GM12865 (cell line): Measurements from ENCODE around the gene NEMF.

ENCODE experiments used
- DNase-seq: peaks from one replicate; pipeline ENCODE4 v3.0.0; 2010; ENCODE audit warnings: low read depth
- H3K4me3 ChIP-seq: 2 replicates; pipeline ENCODE4 v1.5.1; 2011; ENCODE audit warnings: mild to moderate bottlenecking, low read depth, low read length, control low read depth
- TF ChIP-seq, protein P1 (sequence below): IDR thresholded peaks from 2 replicates; pipeline ENCODE4 v1.5.1; 2011; ENCODE audit warnings: low read length, control low read depth, low read depth, inconsistent platforms; ENCODE audit not compliant: insufficient read depth; ENCODE audit errors: missing control alignments

Gene NEMF

DNA sequence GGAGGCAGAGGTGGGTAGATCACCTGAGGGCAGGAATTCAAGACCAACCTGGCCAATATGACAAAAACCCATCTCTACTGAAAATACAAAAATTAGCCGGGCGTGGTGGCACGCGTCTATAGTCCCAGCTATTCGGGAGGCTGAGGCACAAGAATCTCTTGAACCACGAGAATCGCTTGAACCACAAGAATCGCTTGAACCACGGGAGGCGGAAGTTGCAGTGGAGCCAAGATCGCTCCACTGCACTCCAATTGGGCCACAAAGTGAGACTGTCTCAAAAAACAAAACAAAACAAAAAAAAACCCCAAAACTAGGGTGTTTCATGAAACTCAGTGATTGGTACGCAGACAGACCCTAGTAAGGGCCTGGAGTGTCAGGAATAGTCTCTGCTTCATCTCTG lies 33.9 kb upstream of the NEMF start:
- TF ChIP-seq, protein P1, sequence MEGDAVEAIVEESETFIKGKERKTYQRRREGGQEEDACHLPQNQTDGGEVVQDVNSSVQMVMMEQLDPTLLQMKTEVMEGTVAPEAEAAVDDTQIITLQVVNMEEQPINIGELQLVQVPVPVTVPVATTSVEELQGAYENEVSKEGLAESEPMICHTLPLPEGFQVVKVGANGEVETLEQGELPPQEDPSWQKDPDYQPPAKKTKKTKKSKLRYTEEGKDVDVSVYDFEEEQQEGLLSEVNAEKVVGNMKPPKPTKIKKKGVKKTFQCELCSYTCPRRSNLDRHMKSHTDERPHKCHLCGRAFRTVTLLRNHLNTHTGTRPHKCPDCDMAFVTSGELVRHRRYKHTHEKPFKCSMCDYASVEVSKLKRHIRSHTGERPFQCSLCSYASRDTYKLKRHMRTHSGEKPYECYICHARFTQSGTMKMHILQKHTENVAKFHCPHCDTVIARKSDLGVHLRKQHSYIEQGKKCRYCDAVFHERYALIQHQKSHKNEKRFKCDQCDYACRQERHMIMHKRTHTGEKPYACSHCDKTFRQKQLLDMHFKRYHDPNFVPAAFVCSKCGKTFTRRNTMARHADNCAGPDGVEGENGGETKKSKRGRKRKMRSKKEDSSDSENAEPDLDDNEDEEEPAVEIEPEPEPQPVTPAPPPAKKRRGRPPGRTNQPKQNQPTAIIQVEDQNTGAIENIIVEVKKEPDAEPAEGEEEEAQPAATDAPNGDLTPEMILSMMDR: no peak
- DNase-seq: peak; percentile 54

DNA sequence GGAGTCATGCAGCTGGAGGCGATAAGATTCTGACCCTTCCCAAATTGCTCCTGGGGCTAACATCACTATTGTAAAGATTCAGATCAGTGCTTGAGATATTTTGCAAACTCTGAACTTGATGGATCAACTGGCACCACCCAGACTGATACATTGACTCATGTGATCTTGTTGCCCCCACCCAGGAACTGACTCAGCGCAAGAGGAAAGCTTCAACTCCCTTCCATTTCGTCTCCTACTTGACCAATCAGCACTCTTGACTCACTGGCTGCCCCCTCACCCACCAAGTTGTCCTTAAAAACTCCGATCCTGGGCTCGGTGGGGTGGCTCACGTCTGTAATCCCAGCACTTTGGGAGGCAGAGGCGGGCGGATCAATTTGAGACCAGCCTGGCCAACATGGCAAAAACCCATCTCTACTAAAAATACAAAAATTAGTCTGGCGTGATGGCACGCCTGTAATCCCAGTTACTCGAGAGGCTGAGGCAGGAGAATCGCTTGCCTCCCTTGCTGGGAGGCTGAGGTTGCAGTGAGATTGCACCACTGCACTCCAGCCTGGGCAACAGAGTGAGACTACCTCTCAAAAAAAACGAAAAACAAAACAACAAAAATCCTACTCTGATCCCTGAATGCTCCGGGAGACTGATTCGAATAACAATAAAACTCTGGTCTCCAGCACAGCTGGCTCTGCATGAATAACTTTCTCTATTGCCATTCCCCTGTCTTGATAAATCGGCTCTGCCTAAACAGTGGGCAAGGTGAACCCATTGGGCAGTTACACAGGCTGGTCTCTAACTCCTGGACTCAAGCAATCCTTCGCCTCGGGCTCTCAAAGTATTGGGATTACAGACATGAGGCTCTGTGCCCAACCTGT lies 30.5 kb upstream of the NEMF start:
- TF ChIP-seq, protein P1: no peak
- no peak for DNase-seq
- no peak overlapping the region for H3K4me3 ChIP-seq

More for the DNA sequence above, 33.9 kb upstream of the NEMF start:
- no peak overlapping the region for H3K4me3 ChIP-seq

DNA sequence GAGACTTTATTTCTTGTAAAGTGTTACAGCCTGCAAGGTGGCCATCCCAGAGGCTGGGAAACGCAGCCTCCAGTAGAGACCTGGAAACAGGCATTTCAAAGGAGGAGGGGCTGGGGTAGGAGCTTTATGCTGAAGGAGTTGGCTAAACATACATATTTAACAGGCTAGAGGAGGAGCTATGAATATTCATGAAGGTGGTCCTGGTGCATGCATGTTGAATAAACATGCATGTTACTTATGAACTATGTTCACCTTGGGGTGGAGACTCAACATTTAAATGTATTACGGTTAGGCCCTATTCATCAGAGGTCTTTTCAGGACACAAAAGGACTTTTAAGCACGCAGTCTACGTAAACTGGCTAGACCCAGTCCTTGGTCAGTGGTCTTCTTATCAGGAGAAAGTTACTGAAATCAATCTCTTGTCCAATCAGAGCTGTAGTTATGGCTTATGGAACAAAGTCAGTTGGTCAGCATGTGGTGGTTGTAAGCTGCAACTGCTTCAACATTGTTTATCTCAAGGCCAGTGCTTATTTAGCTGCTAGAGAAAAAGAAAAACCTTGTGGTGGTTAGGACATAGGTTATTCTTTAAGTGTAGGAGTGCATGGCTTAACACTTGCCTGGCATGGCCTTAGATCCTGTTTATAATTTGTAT lies 28.9 kb upstream of the NEMF start:
- TF ChIP-seq, protein P1: no peak
- no peak overlapping the region for H3K4me3 ChIP-seq
- DNase-seq: no peak

DNA sequence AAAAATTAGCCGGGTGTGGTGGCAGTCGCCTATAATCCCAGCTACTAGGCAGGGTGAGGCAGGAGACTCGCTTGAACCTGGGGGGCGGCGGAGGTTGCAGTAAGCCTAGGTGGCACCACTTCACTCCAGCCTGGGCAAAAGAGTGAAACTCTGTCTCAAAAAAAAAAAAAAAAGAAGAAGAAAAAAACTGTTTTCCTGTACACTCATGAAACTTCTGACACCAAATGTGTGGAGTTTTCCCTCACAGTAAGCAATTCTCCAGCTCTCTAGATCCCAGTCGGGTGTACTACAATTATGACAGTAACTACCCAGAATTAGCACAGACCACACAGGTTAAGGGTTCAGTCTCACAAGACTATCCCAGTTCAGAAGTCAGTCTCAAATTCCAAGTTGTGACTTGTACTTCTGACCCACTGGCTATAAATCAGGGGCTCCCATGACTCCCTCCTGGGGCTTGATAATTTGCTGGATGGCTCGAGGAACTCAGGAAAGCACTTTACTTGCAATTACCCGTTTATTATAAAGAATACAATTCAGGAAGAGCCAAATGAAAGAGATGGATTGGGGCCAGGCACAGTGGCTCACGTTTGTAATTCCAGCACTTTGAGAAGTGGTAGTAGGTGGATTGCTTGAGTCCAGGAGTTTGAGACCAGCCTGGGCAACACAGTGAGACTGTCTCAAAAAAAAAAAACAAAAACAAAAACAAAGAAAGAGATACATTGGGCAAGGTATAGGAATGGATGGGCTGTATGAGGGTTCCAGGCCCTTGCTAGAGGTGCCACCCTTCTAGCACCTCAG lies 27.9 kb upstream of the NEMF start:
- DNase-seq: no peak
- no peak overlapping the region for H3K4me3 ChIP-seq
- TF ChIP-seq, protein P1: no peak

DNA sequence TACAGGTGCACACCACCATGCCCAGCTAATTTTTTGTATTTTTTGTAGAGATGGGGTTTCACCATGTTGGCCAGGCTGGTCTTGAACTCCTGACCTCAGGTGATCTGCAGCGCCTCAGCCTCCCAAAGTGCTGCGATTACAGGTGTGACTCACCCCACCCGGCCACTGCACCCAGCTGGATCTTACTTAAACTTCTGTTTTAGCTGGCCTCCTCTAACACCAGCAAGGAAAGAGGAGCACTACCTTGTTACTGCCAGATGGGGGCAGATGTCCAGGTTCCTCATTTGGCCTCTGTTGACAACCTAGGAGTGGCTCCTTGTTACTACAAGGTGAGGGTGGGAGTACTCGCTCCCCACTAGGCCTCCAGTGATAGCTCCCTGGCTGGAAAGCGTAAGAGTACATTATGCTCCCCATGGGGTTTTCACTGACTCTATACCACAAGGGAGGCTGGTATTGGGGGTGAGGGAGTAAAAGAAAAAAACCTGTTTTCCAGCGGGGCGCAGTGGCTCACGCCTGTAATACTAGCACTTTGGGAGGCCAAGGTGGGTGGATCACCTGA lies 27.1 kb upstream of the NEMF start:
- TF ChIP-seq, protein P1: peak; percentile 72
- no peak overlapping the region for H3K4me3 ChIP-seq
- DNase-seq: peak; percentile 88

DNA sequence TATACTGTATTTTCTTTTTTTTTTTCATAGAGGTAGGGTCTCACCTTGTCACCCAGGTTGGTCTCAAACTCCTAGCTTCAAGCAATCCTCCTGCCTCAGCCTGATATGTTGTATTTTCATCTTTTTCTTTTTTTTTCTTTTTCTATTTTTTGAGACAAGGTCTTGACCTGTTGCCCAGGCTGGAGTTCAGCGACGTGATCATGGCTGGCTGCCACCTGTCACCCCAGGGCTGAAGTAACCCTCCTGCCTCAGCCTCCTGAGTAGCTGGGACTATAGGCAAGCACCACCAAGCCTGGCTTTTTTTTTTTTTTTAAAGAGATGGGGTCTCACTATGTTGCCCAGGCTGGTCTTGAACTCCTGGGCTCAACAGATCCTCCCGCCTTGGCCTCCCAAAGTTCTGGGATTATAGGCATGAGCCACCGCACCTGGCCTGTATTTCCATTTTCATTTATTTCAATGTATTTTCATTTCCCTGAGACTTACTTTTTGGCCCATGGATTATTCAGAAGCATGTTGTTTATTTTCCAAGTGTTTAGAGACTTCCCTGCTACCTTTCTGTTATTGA lies 24.1 kb upstream of the NEMF start:
- TF ChIP-seq, protein P1: no peak
- DNase-seq: no peak
- H3K4me3 ChIP-seq: no peak overlapping the region
